Erythroblast (primary cell): ENCODE results near the gene GPX8.

ENCODE experiments used
- GATA1 ChIP-seq: IDR thresholded peaks from 2 replicates; pipeline ENCODE4 v1.6.1; 2011; ENCODE audit warnings: low read depth, mild to moderate bottlenecking, control low read depth, low read length, moderate library complexity
- POLR2A ChIP-seq: IDR thresholded peaks from 2 replicates; pipeline ENCODE4 v1.6.1; 2011; ENCODE audit warnings: mild to moderate bottlenecking, low read length

GRCh38 chr5:55146543-55147151 lies 13.3 kb upstream of the GPX8 start:
- TF ChIP-seq POLR2A (no peak), GATA1 (no peak)
